Left lobe of liver (tissue), 2 donors: ENCODE measurements around the gene GFRA4. TPM values are rescaled to one million over a fixed set of nuclear protein-coding genes. Genes with fewer than 3 reads are reported as not detected.
A peak's percentile ranks its signal among the peaks of the same experiment; 100 is the strongest.
"Not testable (repeated sequence)": the region's sequence is repeated elsewhere in the genome, so short reads cannot be mapped to it uniquely, and the experiment has no call there.

Experiments used
- ATAC-seq: fragments of 200-7000 bp; cut with Tn5 transposase; one replicate; pipeline ENCODE4 v1.9.1; 2020; ENCODE audit warnings: mild to moderate bottlenecking, moderate library complexity
- DNase-seq: peaks from one replicate; pipeline ENCODE4 v3.0.0-alpha.2; 2020; ENCODE audit warnings: low spot score
- total RNA-seq: library from RNA; stranded (reverse); gene quantifications from one replicate; pipeline ENCODE4 v1.2.1, GENCODE V29; 2021
- donor health status: DM: no; HTN: no; CAD: no; lungs with moderate emphysema.
- donor health status: DM: no; HTN: yes; CAD: no.

Gene GFRA4
- total RNA-seq, 1 donor from 2014 or later: not detected

GRCh38 chr20:3628502-3629314, 34.5 kb downstream of the GFRA4 start:
- ATAC-seq (peak; percentile 74), DNase-seq (peak; percentile 75)

- DNase-seq: no peak
- ATAC-seq: no peak
These were observed 35.7 kb downstream of the GFRA4 start for GRCh38 chr20:3627476-3627875.

- DNase-seq (no peak), ATAC-seq (no peak)
These were observed 40.8 kb downstream of the GFRA4 start for GRCh38 chr20:3622406-3622805.

GRCh38 chr20:3621111-3621510, 42.1 kb downstream of the GFRA4 start:
- no peak for ATAC-seq

GRCh38 chr20:3616250-3616649, 46.9 kb downstream of the GFRA4 start:
- ATAC-seq (peak; percentile 41), DNase-seq (no peak)

More at GRCh38 chr20:3621111-3621510, 42.1 kb downstream of the GFRA4 start:
- no peak for DNase-seq

GRCh38 chr20:3615171-3615840, 47.9 kb downstream of the GFRA4 start:
- ATAC-seq, DNase-seq: not testable (repeated sequence)

GRCh38 chr20:3614466-3614865, 48.7 kb downstream of the GFRA4 start:
- ATAC-seq (no peak), DNase-seq (no peak)

GRCh38 chr20:3613821-3614440, 49.3 kb downstream of the GFRA4 start:
- no peak for ATAC-seq

GRCh38 chr20:3612795-3613572, 50.2 kb downstream of the GFRA4 start:
- no peak for ATAC-seq
- DNase-seq: no peak

More at GRCh38 chr20:3613821-3614440, 49.3 kb downstream of the GFRA4 start:
- no peak for DNase-seq

- ATAC-seq (no peak), DNase-seq (no peak)
These were observed 51.3 kb downstream of the GFRA4 start for GRCh38 chr20:3611901-3612300.

Other genes with a start within 250 kb of the GFRA4 start
- gene ATRN, start 192.4 kb downstream of the GFRA4 start, total RNA-seq: 45.9 TPM
- 0.48 TPM for gene ADAM33, start 18.6 kb upstream of the GFRA4 start, total RNA-seq
- 5.9 TPM for gene SIGLEC1, start 49.2 kb upstream of the GFRA4 start, total RNA-seq
- 1.4 TPM for gene HSPA12B, start 69.3 kb upstream of the GFRA4 start, total RNA-seq
- 10.6 TPM for gene ADISSP, start 104.4 kb upstream of the GFRA4 start, total RNA-seq
- gene SPEF1, start 118.0 kb upstream of the GFRA4 start, total RNA-seq: 0.10 TPM
- 39.4 TPM for gene CENPB, start 123.3 kb upstream of the GFRA4 start, total RNA-seq
- 12.4 TPM for gene CDC25B, start 132.9 kb upstream of the GFRA4 start, total RNA-seq
- gene AP5S1, start 157.1 kb upstream of the GFRA4 start, total RNA-seq: 9.7 TPM
- gene MAVS, start 183.4 kb upstream of the GFRA4 start, total RNA-seq: 21.9 TPM
- gene PANK2, start 226.0 kb upstream of the GFRA4 start, total RNA-seq: 14.7 TPM